Germinal center (tissue), 1 donor: ENCODE results near the gene CDC37.

Experiments
- DNase-seq: peaks from one replicate; pipeline ENCODE4 v3.0.0; 2012; ENCODE audit warnings: mixed read lengths, low spot score

Gene CDC37

GRCh38 chr19:10403137-10404021, at the start of gene CDC37:
CDC37 (minus strand) TSS chr19:10403542; CDS start chr19:10403479, 63 bp downstream.
- peak; percentile 97 for DNase-seq

- DNase-seq: no peak
These were observed 47.7 kb upstream of the CDC37 start for GRCh38 chr19:10450853-10451609.

- no peak for DNase-seq
These were observed 47.0 kb upstream of the CDC37 start for GRCh38 chr19:10450191-10450852.

GRCh38 chr19:10449037-10449436, 45.7 kb upstream of the CDC37 start:
- DNase-seq: no peak

GRCh38 chr19:10442698-10443097, 39.4 kb upstream of the CDC37 start:
- DNase-seq: no peak

GRCh38 chr19:10439588-10439987, 36.2 kb upstream of the CDC37 start:
- no peak for DNase-seq

- no peak for DNase-seq
These were observed 29.8 kb upstream of the CDC37 start for GRCh38 chr19:10433131-10433536.

GRCh38 chr19:10432736-10433130, 29.4 kb upstream of the CDC37 start:
- DNase-seq: no peak

GRCh38 chr19:10431943-10432735, 28.8 kb upstream of the CDC37 start:
- peak; percentile 65 for DNase-seq

- peak; percentile 58 for DNase-seq
These were observed 28.1 kb upstream of the CDC37 start for GRCh38 chr19:10431254-10431942.

GRCh38 chr19:10430505-10431253, 27.3 kb upstream of the CDC37 start:
- no peak for DNase-seq

GRCh38 chr19:10428996-10429381, 25.6 kb upstream of the CDC37 start:
- DNase-seq: no peak

- no peak for DNase-seq
These were observed 23.8 kb upstream of the CDC37 start for GRCh38 chr19:10427169-10427568.

- DNase-seq: peak; percentile 79
These were observed 20.8 kb upstream of the CDC37 start for GRCh38 chr19:10424011-10424637.

- no peak for DNase-seq
These were observed 19.5 kb upstream of the CDC37 start for GRCh38 chr19:10422846-10423245.

- no peak for DNase-seq
These were observed 18.7 kb upstream of the CDC37 start for GRCh38 chr19:10422046-10422461.

- DNase-seq: no peak
These were observed 18.1 kb upstream of the CDC37 start for GRCh38 chr19:10421240-10422045.

GRCh38 chr19:10420444-10421239, 17.3 kb upstream of the CDC37 start, which contains the start of gene PDE4A:
PDE4A (plus strand) TSS chr19:10420538; CDS start chr19:10420765, 227 bp downstream.
- DNase-seq: no peak
